ENCODE results near the gene CA7. TPM values are rescaled to one million over a fixed set of nuclear protein-coding genes. Genes with fewer than 3 reads are reported as not detected.
A peak's percentile ranks its signal among the peaks of the same experiment; 100 is the strongest.

The CA7 gene
- total RNA-seq, result not detected

- no peaks in the 10 kb centered on the region for H3K9me3 ChIP-seq (ENCODE audit: low read depth, low read length)
- peaks cover 39% of the 10 kb centered on the region for H3K27me3 ChIP-seq (ENCODE audit: insufficient read depth, low read length)
- peaks cover 8% of the 10 kb centered on the region for H3K4me1 ChIP-seq (ENCODE audit: insufficient read depth, low read length)
- H3K4me3 ChIP-seq (ENCODE audit: low read length), result no peak within 1 kb of the TSS
These were observed at the start of gene CA7 for GRCh38 chr16:66844342-66845079. Gene CA7, plus strand, starts transcription at chr16:66844414. Its CDS starts 74 bp downstream, at chr16:66844488.

- Histone ChIP-seq H3K27me3 (ENCODE audit: insufficient read depth, low read length) (no peaks in the 10 kb centered on the region), H3K4me3 (ENCODE audit: low read length) (no peak overlapping the region), H3K9me3 (ENCODE audit: low read depth, low read length) (no peaks in the 10 kb centered on the region), H3K4me1 (ENCODE audit: insufficient read depth, low read length) (no peaks in the 10 kb centered on the region)
These were observed 46.1 kb upstream of the CA7 start for GRCh38 chr16:66798161-66798560.

DNA sequence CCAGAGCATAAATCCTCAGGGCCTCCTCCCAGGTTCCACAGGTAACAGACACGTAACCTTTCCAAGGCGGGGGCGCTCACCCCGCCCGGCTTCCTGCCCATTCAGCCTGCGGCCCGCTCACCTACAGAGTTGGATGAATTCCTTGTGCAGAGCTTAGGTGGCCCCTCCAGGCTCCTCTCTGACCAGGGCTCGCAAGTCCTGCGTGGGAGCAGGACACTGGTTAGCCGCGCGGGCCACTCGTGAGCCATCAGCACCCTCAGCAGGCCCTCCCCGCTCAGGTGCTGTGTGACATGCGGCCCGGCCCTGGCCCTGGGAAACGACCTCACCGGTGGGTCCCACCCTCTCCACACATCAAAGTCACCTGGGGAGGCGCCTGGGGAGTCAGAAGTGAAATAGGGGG, 43.4 kb upstream of the CA7 start:
- H3K4me3 ChIP-seq (ENCODE audit: low read length), result no peak overlapping the region
- H3K27me3 ChIP-seq (ENCODE audit: insufficient read depth, low read length), result no peaks in the 10 kb centered on the region
- H3K9me3 ChIP-seq (ENCODE audit: low read depth, low read length), result no peaks in the 10 kb centered on the region
- no peaks in the 10 kb centered on the region for H3K4me1 ChIP-seq (ENCODE audit: insufficient read depth, low read length)

- H3K4me3 ChIP-seq (ENCODE audit: low read length), result no peak within 1 kb of the TSS
- no peaks in the 10 kb centered on the region for H3K4me1 ChIP-seq (ENCODE audit: insufficient read depth, low read length)
- H3K9me3 ChIP-seq (ENCODE audit: low read depth, low read length), result no peaks in the 10 kb centered on the region
- H3K27me3 ChIP-seq (ENCODE audit: insufficient read depth, low read length), result no peaks in the 10 kb centered on the region
These were observed 42.7 kb upstream of the CA7 start, which contains the start of gene TERB1 for GRCh38 chr16:66801320-66802105. Gene TERB1, minus strand, starts transcription at chr16:66801584. Its CDS starts 4,786 bp downstream, at chr16:66796798.

DNA sequence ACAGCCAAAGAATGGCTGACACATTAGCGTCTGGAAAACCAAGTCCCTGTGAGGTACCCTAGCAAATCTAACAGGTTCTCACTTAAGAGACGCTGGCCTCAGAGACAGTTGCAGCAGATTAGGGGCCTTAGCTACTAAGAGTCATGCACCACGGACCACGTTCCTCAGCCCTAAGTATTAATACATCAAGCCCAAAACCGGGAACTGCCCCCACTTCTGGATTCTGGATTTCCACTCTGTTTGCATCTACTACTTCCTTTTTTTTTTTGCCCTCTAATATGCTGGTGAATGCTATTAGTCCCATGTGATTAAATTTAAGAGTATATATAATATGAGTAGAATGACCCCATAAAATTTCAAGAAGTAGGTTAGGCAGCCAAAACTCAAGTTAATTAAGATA, 42.1 kb upstream of the CA7 start:
- H3K9me3 ChIP-seq (ENCODE audit: low read depth, low read length), result no peaks in the 10 kb centered on the region
- H3K4me3 ChIP-seq (ENCODE audit: low read length), result no peak overlapping the region
- H3K4me1 ChIP-seq (ENCODE audit: insufficient read depth, low read length), result no peaks in the 10 kb centered on the region
- H3K27me3 ChIP-seq (ENCODE audit: insufficient read depth, low read length), result no peaks in the 10 kb centered on the region

- Histone ChIP-seq H3K27me3 (ENCODE audit: insufficient read depth, low read length) (no peaks in the 10 kb centered on the region), H3K4me1 (ENCODE audit: insufficient read depth, low read length) (no peaks in the 10 kb centered on the region), H3K4me3 (ENCODE audit: low read length) (no peak overlapping the region), H3K9me3 (ENCODE audit: low read depth, low read length) (no peaks in the 10 kb centered on the region)
These were observed 34.4 kb upstream of the CA7 start for GRCh38 chr16:66809765-66810164.

- Histone ChIP-seq H3K4me3 (ENCODE audit: low read length) (no peak overlapping the region), H3K4me1 (ENCODE audit: insufficient read depth, low read length) (no peaks in the 10 kb centered on the region), H3K9me3 (ENCODE audit: low read depth, low read length) (no peaks in the 10 kb centered on the region)
These were observed 33.8 kb upstream of the CA7 start for GRCh38 chr16:66810391-66810790.

GRCh38 chr16:66811043-66811442, 33.2 kb upstream of the CA7 start:
- no peak overlapping the region for H3K4me3 ChIP-seq (ENCODE audit: low read length)
- no peaks in the 10 kb centered on the region for H3K9me3 ChIP-seq (ENCODE audit: low read depth, low read length)
- no peaks in the 10 kb centered on the region for H3K27me3 ChIP-seq (ENCODE audit: insufficient read depth, low read length)
- H3K4me1 ChIP-seq (ENCODE audit: insufficient read depth, low read length), result no peaks in the 10 kb centered on the region

More at GRCh38 chr16:66810391-66810790, 33.8 kb upstream of the CA7 start:
- no peaks in the 10 kb centered on the region for H3K27me3 ChIP-seq (ENCODE audit: insufficient read depth, low read length)

DNA sequence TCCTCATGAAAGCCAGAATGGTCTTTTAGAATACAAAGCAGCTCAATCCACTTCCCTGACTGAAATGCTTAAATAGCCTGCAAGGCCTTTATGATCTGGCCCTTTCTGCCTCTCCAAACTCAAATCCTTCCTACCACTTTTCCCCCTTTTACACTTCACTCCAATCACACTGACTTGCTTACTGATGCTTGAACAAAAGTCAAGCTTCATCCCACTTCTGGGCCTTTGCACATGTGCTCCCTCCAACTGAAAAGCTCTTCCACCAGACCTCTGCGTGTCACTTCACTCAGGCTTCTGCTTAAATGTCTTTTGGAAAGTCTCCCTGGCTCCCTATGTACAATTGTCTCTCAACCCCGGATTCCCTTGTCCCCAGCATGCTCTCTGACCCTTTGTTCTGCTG, 29.5 kb upstream of the CA7 start:
- Histone ChIP-seq H3K4me1 (ENCODE audit: insufficient read depth, low read length) (no peaks in the 10 kb centered on the region), H3K4me3 (ENCODE audit: low read length) (no peak overlapping the region), H3K27me3 (ENCODE audit: insufficient read depth, low read length) (no peaks in the 10 kb centered on the region), H3K9me3 (ENCODE audit: low read depth, low read length) (no peaks in the 10 kb centered on the region)

- H3K4me1 ChIP-seq (ENCODE audit: insufficient read depth, low read length), result peaks cover 7% of the 10 kb centered on the region
- no peak overlapping the region for H3K4me3 ChIP-seq (ENCODE audit: low read length)
- no peaks in the 10 kb centered on the region for H3K27me3 ChIP-seq (ENCODE audit: insufficient read depth, low read length)
- H3K9me3 ChIP-seq (ENCODE audit: low read depth, low read length), result no peaks in the 10 kb centered on the region
These were observed 20.2 kb upstream of the CA7 start for GRCh38 chr16:66824006-66824405.

- Histone ChIP-seq H3K4me3 (ENCODE audit: low read length) (peak within 1 kb of the TSS; percentile 82), H3K27me3 (ENCODE audit: insufficient read depth, low read length) (no peaks in the 10 kb centered on the region), H3K4me1 (ENCODE audit: insufficient read depth, low read length) (peaks cover 27% of the 10 kb centered on the region), H3K9me3 (ENCODE audit: low read depth, low read length) (no peaks in the 10 kb centered on the region)
These were observed 13.5 kb upstream of the CA7 start, which contains the start of gene NAE1 for GRCh38 chr16:66830422-66831404. Gene NAE1, minus strand, starts transcription at chr16:66830976. Its CDS starts 77 bp downstream, at chr16:66830899.

DNA sequence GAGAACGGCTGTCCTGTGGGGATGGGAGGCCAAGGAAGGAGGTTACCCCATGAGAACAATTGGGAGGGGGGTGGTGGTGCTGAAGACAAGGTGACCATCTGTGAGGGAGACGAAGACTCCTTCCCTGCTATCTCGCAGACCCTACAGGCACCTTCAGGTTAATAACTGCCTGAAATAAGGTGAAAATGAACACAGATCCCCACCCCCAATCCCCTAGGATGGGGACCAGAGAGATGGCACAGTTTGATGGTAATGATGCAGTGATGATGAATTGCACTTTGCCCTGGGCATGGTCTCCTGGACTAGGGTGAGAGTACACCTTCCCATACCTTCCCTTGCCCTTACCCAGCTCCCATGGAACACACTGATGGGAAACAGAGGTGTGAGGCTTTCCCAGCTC, 12.0 kb upstream of the CA7 start:
- peaks cover 27% of the 10 kb centered on the region for H3K4me1 ChIP-seq (ENCODE audit: insufficient read depth, low read length)
- no peak overlapping the region for H3K4me3 ChIP-seq (ENCODE audit: low read length)
- no peaks in the 10 kb centered on the region for H3K27me3 ChIP-seq (ENCODE audit: insufficient read depth, low read length)
- H3K9me3 ChIP-seq (ENCODE audit: low read depth, low read length), result no peaks in the 10 kb centered on the region

GRCh38 chr16:66832661-66833305, 11.4 kb upstream of the CA7 start:
- Histone ChIP-seq H3K27me3 (ENCODE audit: insufficient read depth, low read length) (no peaks in the 10 kb centered on the region), H3K4me1 (ENCODE audit: insufficient read depth, low read length) (peaks cover 27% of the 10 kb centered on the region), H3K9me3 (ENCODE audit: low read depth, low read length) (no peaks in the 10 kb centered on the region), H3K4me3 (ENCODE audit: low read length) (no peak overlapping the region)

- Histone ChIP-seq H3K4me1 (ENCODE audit: insufficient read depth, low read length) (peaks cover 12% of the 10 kb centered on the region), H3K27me3 (ENCODE audit: insufficient read depth, low read length) (no peaks in the 10 kb centered on the region), H3K4me3 (ENCODE audit: low read length) (no peak overlapping the region), H3K9me3 (ENCODE audit: low read depth, low read length) (no peaks in the 10 kb centered on the region)
These were observed 9.5 kb upstream of the CA7 start for GRCh38 chr16:66834746-66835145.

Measured in mononuclear cell (primary cell).